ENCODE measurements around the gene RHOV.

The RHOV gene, protein sequence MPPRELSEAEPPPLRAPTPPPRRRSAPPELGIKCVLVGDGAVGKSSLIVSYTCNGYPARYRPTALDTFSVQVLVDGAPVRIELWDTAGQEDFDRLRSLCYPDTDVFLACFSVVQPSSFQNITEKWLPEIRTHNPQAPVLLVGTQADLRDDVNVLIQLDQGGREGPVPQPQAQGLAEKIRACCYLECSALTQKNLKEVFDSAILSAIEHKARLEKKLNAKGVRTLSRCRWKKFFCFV

DNA sequence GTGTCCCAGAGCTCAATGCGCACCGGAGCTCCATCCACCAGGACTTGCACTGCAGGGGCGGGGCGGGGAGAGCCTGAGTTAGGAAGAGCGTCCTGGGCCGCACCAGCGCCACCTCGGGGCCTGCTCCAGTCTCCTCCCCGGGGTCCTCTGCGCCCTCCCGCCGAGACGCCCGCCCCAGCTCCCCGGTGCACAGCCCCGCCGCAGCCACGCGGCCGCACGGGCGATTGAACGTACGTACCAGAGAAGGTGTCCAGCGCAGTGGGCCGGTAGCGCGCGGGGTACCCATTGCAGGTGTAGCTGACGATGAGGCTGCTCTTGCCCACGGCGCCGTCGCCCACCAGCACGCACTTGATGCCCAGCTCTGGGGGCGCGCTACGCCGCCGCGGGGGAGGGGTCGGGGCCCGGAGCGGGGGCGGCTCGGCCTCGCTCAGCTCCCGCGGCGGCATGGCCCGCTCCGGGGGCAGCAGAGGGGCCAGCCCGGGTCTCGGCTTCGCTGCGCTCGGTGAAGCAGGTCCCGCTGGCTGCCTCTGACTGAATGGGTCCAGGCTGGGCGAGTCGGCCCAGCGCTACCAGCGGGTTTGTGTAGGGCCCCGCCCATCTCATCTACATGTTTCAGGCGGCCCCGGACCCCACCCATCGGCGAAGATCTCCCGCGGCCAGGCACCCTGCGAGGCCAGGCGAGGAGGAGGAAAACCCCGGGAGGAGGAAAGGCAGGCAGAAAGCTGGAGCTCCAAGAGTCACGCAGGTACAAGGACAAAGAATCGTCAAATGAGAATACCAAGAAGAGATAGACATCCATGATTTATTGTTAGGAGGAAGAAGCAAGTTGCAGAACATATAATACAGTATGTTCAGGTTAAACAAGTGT is at the start of gene RHOV:
Gene RHOV (minus strand): TSS at position 541 of the 868 bp plus-strand sequence. CDS start 95 bp downstream, at position 446.
- peak; percentile 39 to 44 for DNase-seq (ENCODE audit: low read depth in 2 of 2)

DNA sequence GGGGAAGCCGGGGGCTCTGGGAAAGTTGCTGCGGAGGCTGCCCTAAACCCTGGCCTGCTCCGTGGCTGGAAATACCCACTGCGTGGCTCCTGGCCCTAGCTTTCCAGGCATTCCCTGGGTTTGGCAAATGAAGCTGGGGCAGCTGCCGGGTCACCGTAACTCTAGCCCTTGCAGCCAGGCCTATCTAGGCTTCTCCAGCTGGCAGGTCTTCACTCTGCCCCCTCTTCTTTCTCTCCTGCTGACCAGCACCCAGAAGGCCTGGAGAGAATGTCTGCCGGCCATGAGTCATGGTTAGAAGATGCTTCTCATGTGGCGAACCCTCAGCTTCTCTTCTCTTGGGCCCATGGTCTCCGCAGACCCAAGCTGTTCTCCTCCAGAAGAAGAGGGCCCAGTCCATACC is 49.5 kb upstream of the RHOV start:
- DNase-seq (ENCODE audit: low read depth in 2 of 2): no peak

DNA sequence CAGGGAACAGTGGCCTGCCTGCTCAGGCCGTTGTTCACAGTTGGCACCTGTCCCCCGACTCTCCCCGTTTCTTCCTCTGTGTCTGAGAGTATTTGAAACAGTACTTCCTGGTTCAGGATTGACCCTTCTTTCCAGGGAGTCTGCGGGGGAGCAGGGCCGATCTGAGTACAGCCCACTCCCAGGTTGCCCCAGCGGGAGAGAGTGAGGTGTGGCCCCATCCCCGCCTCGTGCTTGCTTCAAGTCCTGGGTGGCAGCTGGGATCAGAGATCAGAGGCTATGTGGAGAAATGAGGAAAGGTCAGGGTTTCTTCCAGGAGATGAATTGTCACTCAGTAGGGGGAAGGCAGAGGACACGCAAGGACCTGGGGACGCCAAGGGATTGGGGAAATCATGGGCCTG is 48.6 kb upstream of the RHOV start:
- no peak for DNase-seq (ENCODE audit: low read depth in 2 of 2)

DNA sequence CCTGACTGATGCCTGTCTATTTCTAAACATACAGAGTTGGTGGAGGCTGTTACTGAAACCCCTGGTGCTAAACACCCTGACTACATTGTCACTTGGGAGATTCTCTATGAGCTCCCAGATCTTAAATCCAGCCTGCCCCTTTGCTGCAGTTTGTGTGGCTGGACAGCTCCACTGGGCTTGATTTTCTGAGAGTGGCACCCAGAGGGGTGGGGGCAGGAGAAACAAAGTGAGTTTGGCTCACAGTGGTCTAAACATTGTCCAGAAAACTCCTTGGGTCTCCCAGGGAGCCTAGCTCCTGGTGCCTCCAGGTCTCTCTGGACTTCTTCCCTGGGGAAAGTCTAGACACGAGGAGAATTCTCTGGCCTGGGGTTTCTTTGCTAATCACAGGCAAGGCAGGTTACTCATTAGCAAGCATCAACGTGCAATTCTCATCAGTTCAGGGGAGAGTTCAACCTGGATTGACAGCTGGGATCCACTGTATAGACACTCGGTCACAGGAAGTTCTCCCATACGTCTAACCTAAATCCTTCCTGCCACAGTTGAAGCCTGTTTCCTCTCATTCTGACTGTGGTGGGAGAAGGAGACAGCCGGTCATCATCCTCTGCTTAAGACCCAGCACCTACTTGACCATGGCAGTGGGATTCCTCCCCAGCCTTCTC is 48.0 kb upstream of the RHOV start:
- no peak for DNase-seq (ENCODE audit: low read depth in 2 of 2)

DNA sequence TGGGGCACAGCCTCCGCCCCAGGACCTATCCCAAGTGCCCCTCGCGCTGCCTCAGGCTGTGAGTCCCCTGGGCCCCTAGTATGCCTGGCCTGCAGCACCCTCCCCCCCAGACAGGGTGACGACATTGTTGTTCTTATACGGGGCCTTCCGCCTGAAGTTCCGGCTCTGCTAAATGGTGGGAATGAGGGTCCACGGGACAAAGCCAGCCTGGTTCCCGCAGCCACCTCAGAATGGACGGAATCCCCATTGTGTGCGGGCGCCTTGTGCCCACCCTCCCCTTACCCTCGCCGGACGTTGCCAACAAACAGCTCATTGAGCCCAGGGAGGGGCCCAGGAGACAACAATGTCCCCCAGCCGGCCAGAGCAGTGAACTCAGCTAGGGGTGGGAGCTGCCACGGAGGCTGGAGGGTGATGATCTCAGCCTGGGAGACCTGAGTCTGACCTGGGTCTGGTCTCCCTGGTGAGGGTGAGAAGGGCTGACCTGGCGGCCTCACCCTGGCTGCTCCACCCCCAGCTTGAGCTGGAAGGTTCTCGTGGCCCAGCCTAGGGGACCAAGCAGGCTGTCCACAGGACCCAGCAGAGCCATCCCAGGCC is 44.9 kb upstream of the RHOV start:
- no peak for DNase-seq (ENCODE audit: low read depth in 2 of 2)

DNA sequence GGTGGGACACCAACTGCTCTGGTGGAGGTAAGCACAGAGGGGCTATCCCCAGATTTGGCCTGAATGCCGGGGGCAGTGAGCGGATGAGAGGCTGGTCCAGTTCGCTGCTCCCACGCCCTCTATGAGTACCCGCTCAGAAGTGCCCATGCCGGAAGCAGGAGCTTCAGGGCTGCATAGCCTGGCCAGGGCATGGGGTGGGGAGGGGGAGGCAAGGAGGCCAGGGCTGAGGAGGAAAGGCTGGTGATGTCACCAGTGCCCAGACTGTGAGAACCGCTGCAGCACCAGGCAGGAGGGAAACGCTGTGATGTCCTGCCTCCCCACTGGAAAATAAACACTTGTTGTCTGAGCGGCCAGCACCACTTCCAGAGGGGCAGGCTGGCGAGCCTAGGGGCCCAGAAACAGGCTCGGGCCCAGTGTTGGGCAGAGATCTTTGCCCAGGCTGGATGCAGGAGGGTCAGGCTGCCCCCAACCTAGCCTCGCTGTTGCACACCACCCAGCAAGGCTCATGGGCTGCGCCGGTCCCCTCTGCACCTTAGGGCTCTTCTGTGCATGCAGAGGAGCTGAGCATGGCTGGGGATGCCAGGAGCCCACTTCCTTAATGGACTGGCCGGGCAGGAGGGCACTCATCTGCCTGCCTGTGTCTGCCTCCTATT is 44.2 kb upstream of the RHOV start:
- DNase-seq (ENCODE audit: low read depth in 2 of 2): no peak

DNA sequence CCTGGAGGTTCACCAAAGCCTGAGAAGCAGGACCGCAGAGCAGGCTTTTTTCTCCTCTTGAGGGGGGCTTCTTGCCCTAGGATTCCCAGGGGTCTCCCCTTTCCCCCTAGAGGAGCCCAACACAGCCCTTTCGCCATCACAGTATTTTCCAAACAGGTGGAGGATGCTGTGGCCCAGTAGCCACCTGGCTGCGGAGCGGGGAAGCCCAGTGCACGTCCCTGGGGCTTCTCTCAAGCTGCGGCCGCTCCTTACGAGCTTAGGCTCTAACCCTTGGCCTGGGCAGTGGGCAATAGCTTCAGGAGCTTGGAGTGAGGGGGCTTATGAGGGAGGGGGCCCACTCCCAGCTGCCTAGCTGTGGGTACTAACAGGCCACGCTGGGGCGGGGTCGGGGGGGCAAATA is 43.6 kb upstream of the RHOV start:
- DNase-seq (ENCODE audit: low read depth in 2 of 2): no peak

DNA sequence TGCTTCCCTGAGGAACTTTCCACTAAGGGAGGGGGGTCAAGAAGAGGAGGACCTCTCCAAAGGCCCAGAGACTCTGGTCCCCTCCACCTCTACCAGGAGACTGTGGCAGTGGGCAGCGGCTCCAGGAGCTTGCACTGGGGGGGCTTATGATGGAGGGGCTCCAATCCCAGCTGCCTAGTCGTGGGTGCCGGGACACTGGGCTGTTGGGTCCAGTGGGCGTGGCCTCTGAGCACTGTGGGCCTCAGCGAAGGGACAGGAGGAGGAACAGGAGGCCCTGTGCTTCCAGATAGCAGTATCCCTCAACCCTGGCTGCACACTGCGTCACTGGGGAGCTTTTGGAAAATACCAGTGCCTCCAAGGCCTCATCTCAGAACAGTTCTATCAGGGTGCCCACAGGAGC is 41.6 kb upstream of the RHOV start:
- DNase-seq (ENCODE audit: low read depth in 2 of 2): no peak

DNA sequence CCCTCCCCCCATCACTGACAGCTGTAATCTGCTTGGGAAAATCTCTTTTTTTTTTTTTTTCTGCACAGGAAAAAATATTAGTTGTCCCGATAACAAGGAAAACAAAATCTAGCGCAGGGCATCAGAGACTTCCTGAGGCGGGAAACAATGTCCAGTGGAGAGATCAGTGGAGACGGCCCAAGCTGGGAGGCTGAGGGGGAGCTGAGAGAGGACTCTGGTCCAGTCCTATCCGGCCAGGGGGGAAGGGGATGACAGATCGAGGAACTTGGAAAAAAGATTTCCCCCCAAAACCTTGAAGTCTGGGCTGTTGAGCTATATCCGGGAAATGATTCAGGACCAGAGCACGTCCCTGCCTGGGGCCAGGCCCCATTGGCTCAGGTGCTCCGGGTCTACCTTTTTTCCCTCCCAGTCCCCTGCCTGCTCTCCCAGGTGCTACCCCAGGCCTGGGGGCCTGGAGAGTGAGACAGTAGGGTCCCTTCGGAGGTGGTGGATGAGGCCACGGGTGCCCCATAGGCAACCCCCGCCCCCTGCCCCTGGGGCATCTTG is 41.2 kb upstream of the RHOV start:
- DNase-seq (ENCODE audit: low read depth in 2 of 2): no peak

DNA sequence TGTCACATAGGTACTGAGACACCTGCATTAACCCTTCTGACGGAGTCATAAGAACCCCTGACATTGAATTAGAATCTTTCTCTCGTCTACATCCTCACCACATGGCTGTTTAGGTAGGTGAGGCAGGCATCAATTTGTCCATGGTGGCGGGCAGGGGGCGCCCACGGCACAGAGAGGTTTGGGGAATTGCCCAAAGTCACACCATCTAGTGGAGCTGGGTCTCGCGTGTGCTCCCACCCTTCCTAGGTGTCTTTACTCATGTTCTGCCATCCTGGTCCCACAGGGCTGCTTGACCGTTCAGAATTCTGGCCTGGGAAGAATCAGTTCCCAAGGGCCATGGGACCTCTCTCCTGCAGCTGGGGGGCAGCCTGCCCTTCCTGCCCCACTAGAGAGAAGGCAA is 40.5 kb upstream of the RHOV start:
- DNase-seq (ENCODE audit: low read depth in 2 of 2): no peak

DNA sequence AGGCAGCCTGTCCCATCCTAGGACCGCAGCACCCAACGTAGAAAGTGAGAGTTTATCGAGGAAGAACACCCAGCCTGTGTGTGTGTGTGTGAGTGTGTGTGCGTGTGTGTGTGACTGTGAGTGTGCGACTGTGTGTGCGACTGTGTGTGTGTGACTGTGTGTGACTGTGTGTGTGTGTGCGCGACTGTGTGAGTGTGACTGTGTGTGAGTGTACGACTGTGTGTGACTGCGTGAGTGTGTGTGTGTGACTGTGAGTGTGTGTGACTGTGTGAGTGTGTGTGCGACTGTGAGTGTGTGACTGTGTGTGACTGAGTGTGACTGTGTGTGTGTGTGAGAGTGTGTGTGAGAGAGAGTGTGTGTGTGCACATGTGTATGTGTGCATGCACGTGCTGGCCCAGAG is 40.0 kb upstream of the RHOV start:
- no peak for DNase-seq (ENCODE audit: low read depth in 2 of 2)

DNA sequence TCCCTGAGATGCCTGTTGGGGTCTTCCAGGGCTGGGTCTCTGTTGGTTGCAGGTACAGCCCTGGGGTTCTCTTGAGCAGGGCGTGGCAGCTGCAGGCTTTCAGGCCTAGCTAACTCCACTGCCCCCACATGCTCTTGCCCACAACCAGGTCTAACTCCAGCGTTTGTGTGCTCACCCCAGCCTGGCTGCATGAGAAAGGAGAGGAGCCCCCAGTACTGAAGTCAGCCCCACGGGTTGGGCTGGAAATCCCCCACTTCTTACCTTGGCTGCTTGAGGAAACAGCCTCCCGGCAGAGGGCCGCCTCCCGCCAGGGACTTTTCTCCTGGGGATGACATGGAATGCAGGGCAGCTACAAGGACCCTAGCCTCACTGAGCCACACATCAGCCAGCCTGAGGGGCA is 38.4 kb upstream of the RHOV start:
- no peak for DNase-seq (ENCODE audit: low read depth in 2 of 2)

DNA sequence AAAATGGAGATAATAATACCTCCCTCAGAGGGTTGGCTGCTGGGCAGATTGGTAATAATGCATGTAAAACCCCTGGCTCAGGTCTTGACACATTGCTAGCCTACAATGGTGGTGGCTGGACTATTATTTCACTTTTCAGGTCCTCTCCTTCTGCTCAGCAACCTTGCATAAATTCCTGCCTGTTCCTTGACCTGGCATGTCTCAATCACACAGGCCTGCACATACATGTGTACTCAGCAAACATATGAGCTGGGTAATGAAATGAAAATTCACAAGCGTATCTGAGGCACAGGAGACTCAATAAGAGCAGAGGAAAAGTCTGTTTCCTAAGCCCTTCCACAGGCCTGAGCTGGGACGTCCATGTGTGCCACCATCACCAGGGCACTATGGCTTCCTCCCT is 37.7 kb upstream of the RHOV start:
- no peak for DNase-seq (ENCODE audit: low read depth in 2 of 2)

DNA sequence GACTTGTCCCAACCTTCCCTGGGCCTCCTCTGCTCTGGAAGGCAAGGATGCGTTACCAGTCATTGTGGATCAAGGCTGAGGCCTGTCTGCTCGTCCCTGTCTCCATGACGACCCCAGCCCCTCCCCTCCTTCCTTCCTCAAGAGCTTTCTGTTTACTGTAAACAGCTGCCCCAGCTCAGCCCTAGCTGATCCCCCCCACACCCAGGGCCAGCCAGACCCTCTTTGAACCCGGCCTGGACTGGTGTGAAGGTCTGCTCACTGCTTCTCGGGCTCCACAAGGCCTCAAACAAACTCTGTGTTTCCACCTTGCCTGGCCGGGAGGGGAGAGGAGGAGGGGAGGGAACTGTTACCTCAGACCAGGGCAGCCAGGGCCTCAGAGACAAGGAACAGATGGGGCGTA is 37.1 kb upstream of the RHOV start:
- no peak for DNase-seq (ENCODE audit: low read depth in 2 of 2)

DNA sequence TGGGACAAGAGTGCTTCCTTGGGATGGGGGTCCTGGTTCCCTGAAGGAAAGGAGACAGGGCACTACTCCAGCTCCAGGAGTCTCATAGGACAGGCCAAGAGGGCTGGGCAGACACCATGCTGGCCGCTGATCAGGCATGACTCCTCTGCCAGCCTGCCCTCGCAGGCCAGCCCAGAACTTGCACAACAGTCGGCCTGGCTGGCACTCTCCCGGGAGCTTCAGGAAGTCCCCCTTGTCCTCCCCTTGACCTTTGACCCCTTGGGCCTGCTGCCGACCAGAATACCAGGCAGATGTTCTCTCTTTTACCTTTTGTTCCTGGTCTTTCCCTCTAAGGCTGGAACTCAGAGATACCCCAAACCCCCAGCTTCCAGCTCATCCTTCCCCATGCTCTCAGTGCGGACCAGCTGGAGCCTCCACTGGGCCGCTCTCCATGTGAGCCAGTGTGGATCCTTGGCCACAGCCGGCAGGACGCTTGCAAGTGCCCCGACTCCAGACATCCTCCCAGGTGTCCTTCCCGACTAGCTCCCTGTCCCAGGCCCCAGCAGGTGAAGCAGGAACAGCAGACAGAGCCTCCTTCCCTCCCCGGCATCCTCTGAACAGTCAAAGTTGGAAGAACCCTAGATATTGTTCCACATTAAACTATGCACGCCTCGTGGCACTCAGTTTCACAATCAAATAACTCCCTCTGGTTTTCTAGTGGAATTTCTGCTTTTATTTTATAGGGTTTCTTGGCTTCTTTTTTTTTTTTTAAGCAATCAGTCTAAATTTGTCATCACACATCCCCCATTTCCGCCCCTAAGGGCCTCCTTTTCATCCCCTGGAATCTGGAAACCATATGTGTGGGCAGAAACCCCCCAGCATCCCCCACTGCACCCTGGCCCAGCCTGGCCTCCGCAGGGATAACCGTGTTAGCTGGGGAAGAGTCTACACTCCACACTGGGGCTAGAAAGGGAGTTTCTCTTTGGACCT is 35.9 kb upstream of the RHOV start:
- DNase-seq (ENCODE audit: low read depth in 2 of 2): no peak

DNA sequence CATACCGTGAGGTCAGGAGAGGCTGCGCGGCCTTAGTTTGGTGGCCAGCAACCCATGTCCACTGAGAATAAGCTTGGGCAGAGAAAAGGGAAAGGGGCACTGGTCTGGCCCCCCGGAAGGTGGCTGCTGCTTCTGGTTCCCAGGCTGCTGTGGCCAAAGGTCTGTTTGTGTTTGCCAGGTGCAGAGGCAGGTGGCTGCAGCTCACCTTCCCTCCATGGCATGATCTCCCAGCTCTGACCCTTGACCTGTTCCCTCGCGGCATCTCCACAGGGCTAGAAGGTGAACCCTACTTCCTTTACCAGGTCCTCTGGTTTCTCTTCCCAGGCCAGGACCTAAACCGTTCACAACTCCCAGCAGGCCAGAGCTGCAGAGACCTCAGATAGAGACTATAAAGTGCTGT is 34.1 kb upstream of the RHOV start:
- no peak for DNase-seq (ENCODE audit: low read depth in 2 of 2)

DNA sequence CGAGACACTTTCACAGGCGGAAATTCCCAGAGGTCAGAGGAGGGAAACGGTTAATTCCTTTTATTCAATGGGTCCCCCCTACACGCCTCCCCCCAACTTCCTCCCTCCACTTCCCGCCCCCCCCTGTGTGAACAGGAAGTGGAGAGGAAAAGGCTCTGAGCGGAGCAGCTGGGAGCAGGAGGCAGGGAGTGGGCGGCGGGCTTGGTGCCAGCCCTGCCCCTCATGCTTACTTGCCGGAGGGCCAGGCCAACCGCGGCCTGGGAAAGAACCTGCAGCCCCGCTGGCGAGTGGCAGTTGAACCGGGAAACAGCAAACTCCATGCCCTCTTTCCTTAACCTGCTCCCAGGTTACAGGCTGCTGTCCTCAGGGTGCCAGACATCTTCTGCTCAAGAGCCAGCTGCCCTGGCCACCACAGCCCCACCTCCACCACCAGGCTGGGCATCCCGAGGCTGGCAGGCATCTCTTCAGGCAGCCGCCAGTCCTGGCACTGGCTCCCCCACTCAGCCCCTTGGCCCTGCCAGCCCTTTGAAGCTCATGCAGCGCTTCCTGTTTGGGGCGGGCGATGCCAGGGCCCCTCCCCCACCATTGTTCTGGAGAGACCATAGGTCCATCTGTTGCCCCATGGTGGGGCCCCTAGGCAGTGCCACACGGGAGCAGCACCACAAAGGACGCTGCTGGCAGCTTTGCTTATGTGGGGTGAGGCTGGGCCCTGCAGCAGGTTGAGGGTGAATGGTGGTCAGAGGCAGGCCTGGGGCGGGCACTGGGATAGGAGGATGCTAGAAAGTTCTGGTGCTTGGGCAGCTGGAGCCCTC is 33.2 kb upstream of the RHOV start:
- DNase-seq (ENCODE audit: low read depth in 2 of 2): peak; percentile 35 to 53

DNA sequence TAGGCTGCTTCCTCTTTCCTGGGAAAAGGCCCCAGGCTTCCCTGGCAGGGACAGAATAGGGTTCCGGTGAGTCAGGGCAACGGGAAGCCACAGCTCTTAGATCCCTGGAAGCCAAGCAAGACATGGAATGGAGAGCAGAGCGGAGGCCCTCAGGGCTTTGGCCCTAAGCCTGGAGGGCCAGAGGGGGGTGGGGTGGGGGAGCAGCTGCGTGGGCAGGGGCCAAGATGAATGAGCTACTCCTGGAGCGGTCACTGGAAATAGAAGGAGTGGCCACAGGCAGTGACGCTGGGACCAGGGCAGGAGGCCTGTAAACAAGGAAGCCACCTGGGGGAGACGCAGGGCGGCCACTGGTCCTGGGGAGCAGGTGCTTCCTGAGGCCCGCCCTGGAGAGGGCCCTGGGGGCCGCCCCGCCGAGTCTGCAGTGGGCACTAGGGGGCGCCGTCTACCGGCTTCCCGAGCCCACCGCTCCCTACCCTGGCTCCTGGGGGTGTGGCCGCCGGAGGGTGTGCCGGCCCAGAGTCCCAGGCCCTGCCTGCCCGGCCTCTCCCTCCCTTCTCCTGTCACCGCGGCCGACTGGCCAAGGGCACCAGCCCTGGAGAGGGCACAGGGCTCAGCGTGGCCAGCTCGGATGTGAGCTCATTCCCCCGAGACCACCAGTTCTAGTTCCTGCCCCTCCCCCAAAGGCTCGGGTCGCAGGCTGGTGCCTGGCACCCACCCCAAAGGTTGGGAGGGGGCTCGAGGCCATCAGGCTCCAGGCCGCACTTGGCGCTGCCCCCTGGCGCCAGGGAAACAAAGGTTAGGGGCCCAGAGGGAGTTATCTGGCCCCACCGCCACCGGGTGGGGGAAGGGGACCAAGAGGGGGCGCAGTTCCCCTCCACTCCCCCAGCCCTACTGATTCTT is 32.3 kb upstream of the RHOV start:
- DNase-seq (ENCODE audit: low read depth in 2 of 2): peak; percentile 77 to 78
